ENCODE data around the gene DIP2B. TPM values are rescaled to one million over a fixed set of nuclear protein-coding genes. Genes with fewer than 3 reads are reported as not detected.
"Not testable (repeated sequence)": the region's sequence is repeated elsewhere in the genome, so short reads cannot be mapped to it uniquely, and the experiment has no call there.

The DIP2B gene
- polyA plus RNA-seq, 2 of the 4 experiments (the other 2 are of a cell fraction): 16.9 to 29.3 TPM

DNA sequence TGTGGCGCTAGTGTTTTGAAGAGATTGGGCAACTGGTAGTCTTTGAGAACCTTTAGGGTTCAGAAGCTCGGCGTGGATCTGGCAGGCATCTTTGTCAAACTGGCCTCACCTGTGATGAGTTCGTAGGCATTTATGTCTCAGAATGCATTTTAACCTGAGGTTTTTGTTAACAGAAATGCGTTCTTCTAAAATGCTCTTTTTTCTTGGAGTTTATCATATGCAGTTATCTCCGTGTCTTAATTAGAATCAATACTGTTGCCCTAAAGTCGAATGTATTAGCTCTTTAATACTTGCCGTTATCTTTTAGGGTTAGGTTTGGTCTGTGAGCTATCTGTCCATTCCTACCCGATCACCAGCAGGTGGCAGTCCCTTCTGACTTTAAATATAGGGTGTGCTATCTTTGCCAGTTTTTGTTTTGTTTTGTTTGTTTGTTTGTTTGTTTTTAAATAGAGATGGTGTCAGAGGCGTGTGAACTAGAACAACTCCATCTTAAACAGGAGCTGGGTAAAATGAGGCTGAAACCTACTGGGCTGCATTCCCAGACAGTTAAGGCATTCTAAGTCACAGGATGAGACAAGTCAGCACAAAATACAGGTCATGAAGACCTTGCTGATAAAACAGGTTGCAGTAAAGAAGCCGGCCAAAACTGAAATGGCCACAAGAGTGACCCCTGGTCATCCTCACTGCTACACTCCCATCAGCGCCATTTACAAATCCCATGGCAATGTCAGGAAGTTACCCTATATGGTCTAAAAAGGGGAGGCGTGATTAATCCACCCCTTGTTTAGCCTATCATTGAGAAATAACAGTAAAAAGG is 260.5 kb downstream of the DIP2B start (continued):
- TF ChIP-seq CHD4 (IDR thresholded peaks at IDR 0.05; ENCODE audit: borderline replicate concordance): no peak

DNA sequence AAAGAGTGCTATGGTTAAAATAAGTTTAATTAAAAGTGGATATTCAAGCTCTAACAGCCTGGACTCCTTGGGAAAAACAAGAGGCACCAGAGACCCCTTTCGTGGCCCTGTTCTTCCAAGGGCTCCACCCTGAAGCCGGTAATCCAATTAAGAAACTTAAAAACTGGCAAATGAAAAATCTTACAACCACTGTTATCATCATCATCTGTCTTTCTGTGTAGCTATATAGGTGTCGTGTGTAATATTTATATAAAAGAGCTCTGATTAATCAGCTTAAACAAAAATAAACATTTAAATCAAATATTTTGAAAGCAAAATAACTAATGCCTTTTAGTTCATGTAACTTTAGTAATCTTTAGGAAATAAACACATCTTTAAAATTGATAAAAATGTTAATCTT is 263.6 kb downstream of the DIP2B start:
- Histone ChIP-seq H3K27ac (no peak overlapping the region; a peak in 1 of 6 replicates), H3K4me1 (peaks cover 24% of the 10 kb centered on the region), H3K4me2 (peak overlapping the region; percentile 34; the same call in 2 of the 3 replicates), H3K4me3 (no peak overlapping the region), H3K9me3 (no peaks in the 10 kb centered on the region)
- no peak for ATAC-seq
- 54% methylated on average over 3 of the region's 3 CpGs for WGBS (ENCODE audit: missing lambda C conversion rate)
- TF ChIP-seq, protein P1, sequence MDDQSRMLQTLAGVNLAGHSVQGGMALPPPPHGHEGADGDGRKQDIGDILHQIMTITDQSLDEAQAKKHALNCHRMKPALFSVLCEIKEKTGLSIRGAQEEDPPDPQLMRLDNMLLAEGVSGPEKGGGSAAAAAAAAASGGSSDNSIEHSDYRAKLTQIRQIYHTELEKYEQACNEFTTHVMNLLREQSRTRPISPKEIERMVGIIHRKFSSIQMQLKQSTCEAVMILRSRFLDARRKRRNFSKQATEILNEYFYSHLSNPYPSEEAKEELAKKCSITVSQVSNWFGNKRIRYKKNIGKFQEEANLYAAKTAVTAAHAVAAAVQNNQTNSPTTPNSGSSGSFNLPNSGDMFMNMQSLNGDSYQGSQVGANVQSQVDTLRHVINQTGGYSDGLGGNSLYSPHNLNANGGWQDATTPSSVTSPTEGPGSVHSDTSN (IDR thresholded peaks at IDR 0.05): no peak
- TF ChIP-seq MAZ (IDR thresholded peaks at IDR 0.05; ENCODE audit: borderline replicate concordance, low read depth, low read length) (no peak), CBX8 (IDR thresholded peaks at IDR 0.05) (no peak), RARB (CRISPR knock-in tag; IDR thresholded peaks at IDR 0.05) (no peak), TFCP2L1 (CRISPR knock-in tag; IDR thresholded peaks at IDR 0.05) (no peak), NPAS2 (CRISPR knock-in tag; IDR thresholded peaks at IDR 0.05; ENCODE audit: borderline replicate concordance) (no peak), ZFP36 (IDR thresholded peaks at IDR 0.05; ENCODE audit: borderline replicate concordance, partially characterized antibody) (no peak), TP53 (CRISPR knock-in tag; IDR thresholded peaks at IDR 0.05) (no peak)
- ChIA-PET POLR2A (no interaction called here), CTCF (interaction anchor here (1.4 to 6.0 kb wide), 2 partner anchors 18 to 218 kb away, joined by 5 to 109 read pairs; no protein-coding TSS in a partner anchor)
- no peak for FAIRE-seq
- no peak for DNase-seq (ENCODE audit: low read depth in 1 of 2, low spot score in 1 of 2)

DNA sequence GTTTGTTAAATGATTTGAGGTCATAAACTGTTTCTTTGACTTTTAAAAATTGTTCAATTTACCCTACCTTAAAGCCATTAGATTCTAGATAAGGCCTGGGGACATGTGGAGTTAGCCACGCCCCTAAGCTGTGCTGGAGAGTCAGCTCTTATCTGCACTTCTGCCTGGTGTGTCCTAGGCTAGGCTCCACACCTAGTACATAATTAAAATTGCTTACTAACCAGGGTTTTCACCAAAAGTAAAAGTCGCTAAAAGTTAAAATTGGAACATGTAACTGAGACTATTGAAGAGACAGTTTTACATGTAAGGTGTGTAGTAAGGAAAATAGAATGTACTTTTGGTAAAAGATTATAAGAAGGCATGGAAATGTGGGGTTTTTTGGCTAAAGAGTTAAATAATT is 264.0 kb downstream of the DIP2B start:
- 47% methylated on average over 2 of the region's 2 CpGs for WGBS (ENCODE audit: missing lambda C conversion rate)
- ATAC-seq; H3K9me3 ChIP-seq; POLR2A ChIA-PET; FAIRE-seq; DNase-seq (ENCODE audit: low read depth in 1 of 2, low spot score in 1 of 2); H3K4me3 ChIP-seq: not testable (repeated sequence)
- CTCF ChIA-PET: interaction anchor here (6.0 kb wide), 1 partner anchor 218 kb away, joined by 109 read pairs; no protein-coding TSS in a partner anchor
- H3K4me2 ChIP-seq: peak overlapping the region; percentile 34; the same call in 2 of the 3 replicates
- 0 out of 6 replicates have a peak overlapping the region, but pooled peaks of 1 of the 2 experiments have one; percentile 1 for H3K27ac ChIP-seq
- H3K4me1 ChIP-seq: peaks cover 24% of the 10 kb centered on the region

DNA sequence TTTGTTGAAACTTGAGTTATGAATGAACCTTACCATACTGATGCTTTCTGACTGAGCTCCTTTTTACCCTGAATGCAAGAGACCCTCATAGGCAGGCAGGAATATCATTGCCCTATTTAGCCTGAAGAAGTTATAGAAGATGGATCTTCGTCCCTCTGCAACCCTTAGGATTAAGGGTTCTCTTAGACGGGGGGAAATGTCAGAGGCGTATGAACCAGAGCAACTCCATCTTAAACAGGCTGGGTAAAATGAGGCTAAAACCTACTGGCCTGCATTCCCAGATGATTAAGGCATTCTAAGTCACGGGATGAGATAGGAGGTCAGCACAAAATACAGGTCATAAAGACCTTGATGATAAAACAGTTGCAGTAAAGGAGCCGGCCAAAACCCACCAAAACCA is 266.6 kb downstream of the DIP2B start:
- no peak for FAIRE-seq
- H3K4me2 ChIP-seq: no peak overlapping the region
- no peak overlapping the region for H3K4me3 ChIP-seq
- no peak overlapping the region for H3K27ac ChIP-seq
- H3K9me3 ChIP-seq: no peaks in the 10 kb centered on the region
- WGBS (ENCODE audit: missing lambda C conversion rate): 93% methylated on average over 5 of the region's 5 CpGs
- no peak for ATAC-seq
- no peak for DNase-seq (ENCODE audit: low read depth in 1 of 2, low spot score in 1 of 2)
- ChIA-PET POLR2A (no interaction called here), CTCF (interaction anchor here (1.1 kb wide), 1 partner anchor 35 kb away, joined by 3 read pairs; no protein-coding TSS in a partner anchor)
- H3K4me1 ChIP-seq: peaks cover 16% of the 10 kb centered on the region
- TF ChIP-seq EP300 (IDR thresholded peaks at IDR 0.05) (no peak), KDM5A (IDR thresholded peaks at IDR 0.05) (no peak), ZSCAN20 (CRISPR knock-in tag; IDR thresholded peaks at IDR 0.05) (no peak), FOSB (CRISPR knock-in tag; IDR thresholded peaks at IDR 0.05) (no peak), EHF (CRISPR knock-in tag; IDR thresholded peaks at IDR 0.05) (no peak), PHF8 (IDR thresholded peaks at IDR 0.05; ENCODE audit: borderline replicate concordance, low read depth) (no peak), JUN (IDR thresholded peaks at IDR 0.05) (no peak), ZC3H11A (IDR thresholded peaks at IDR 0.05) (no peak), TP53 (CRISPR knock-in tag; IDR thresholded peaks at IDR 0.05) (no peak), JUNB (IDR thresholded peaks at IDR 0.05) (no peak), FOSL2 (IDR thresholded peaks at IDR 0.05) (no peak), FOSL2 (CRISPR knock-in tag; IDR thresholded peaks at IDR 0.05) (no peak), RAD21 (conservative IDR thresholded peaks at IDR 0.05 in 1 of 2, IDR thresholded peaks at IDR 0.05 in 1 of 2) (no peak)
- TF ChIP-seq, protein P2, sequence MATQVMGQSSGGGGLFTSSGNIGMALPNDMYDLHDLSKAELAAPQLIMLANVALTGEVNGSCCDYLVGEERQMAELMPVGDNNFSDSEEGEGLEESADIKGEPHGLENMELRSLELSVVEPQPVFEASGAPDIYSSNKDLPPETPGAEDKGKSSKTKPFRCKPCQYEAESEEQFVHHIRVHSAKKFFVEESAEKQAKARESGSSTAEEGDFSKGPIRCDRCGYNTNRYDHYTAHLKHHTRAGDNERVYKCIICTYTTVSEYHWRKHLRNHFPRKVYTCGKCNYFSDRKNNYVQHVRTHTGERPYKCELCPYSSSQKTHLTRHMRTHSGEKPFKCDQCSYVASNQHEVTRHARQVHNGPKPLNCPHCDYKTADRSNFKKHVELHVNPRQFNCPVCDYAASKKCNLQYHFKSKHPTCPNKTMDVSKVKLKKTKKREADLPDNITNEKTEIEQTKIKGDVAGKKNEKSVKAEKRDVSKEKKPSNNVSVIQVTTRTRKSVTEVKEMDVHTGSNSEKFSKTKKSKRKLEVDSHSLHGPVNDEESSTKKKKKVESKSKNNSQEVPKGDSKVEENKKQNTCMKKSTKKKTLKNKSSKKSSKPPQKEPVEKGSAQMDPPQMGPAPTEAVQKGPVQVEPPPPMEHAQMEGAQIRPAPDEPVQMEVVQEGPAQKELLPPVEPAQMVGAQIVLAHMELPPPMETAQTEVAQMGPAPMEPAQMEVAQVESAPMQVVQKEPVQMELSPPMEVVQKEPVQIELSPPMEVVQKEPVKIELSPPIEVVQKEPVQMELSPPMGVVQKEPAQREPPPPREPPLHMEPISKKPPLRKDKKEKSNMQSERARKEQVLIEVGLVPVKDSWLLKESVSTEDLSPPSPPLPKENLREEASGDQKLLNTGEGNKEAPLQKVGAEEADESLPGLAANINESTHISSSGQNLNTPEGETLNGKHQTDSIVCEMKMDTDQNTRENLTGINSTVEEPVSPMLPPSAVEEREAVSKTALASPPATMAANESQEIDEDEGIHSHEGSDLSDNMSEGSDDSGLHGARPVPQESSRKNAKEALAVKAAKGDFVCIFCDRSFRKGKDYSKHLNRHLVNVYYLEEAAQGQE (IDR thresholded peaks at IDR 0.05): no peak
- TF ChIP-seq, protein P3, sequence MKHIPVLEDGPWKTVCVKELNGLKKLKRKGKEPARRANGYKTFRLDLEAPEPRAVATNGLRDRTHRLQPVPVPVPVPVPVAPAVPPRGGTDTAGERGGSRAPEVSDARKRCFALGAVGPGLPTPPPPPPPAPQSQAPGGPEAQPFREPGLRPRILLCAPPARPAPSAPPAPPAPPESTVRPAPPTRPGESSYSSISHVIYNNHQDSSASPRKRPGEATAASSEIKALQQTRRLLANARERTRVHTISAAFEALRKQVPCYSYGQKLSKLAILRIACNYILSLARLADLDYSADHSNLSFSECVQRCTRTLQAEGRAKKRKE (CRISPR knock-in tag; IDR thresholded peaks at IDR 0.05; ENCODE audit: low read depth): no peak
- TF ChIP-seq, protein P4, sequence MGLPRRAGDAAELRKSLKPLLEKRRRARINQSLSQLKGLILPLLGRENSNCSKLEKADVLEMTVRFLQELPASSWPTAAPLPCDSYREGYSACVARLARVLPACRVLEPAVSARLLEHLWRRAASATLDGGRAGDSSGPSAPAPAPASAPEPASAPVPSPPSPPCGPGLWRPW (IDR thresholded peaks at IDR 0.05): no peak

Measured in A549 (cell line).